ENCODE data around the gene PKM.
"Not testable (repeated sequence)": the region's sequence is repeated elsewhere in the genome, so short reads cannot be mapped to it uniquely, and the experiment has no call there.

The PKM gene

DNA sequence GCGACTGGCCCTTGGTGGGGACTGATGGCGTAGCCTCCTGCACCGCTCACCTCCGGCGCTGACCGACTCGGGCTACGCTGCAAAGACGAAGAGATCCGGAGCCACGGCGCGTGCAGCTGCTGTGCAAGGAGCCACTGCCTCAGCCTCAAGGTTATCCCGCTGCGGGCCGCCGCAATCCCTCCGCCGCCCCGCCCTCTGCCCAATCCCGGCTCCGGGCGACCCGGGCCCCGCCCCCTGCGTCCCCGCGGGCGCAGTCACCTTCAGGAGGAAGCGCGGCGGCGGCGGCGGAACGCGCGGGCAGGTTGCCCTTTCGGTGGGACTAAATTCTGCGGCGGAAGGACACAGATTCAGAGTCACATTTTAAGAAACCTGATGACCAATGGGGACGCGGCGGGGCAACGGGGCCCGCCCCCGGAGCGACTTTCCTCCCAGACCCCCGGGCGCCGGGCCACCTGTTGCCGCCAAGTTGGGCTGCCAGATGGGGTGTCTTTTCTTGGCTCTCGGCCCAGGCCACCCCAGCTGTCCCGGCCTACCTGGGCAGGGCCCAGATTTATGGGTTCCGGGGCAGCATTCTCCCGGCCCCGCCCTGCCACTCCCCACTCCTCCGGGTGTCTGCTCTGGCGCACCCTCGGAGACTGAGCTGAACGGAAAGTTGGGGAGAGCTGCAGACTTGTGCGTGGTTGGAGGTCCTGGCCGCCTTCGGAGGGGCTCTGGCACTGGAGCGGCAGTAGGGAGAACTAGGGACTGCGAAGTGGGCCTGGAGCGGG is at the start of gene PKM:
Gene PKM (minus strand): TSS at position 125 of the 767 bp plus-strand sequence. CDS start 12,093 bp downstream, outside the sequence.
- DNase-seq, result peak; percentile 97 to 99
- Mint-ChIP-seq H3K4me1 (peaks cover 53% of the 10 kb centered on the region), H3K9me3 (no peaks in the 10 kb centered on the region), H3K4me3 (peak within 1 kb of the TSS; percentile 90 to 92), H3K27me3 (no peaks in the 10 kb centered on the region), H3K27ac (peak within 1 kb of the TSS; percentile 95 to 96)
- ATAC-seq, result peak; percentile 59

- H3K9me3 Mint-ChIP-seq, result no peaks in the 10 kb centered on the region
- DNase-seq (no peak), ATAC-seq (no peak)
- H3K4me1 Mint-ChIP-seq, result no peaks in the 10 kb centered on the region
- no peak overlapping the region for H3K27ac Mint-ChIP-seq
- no peaks in the 10 kb centered on the region for H3K27me3 Mint-ChIP-seq
- H3K4me3 Mint-ChIP-seq, result no peak overlapping the region
Measured at GRCh38 chr15:72280751-72281150, 49.8 kb upstream of the PKM start.

- Mint-ChIP-seq H3K27ac (no peak overlapping the region), H3K9me3 (no peaks in the 10 kb centered on the region), H3K4me1 (peaks cover 6% of the 10 kb centered on the region), H3K4me3 (no peak overlapping the region), H3K27me3 (no peaks in the 10 kb centered on the region)
- ATAC-seq (peak; percentile 31), DNase-seq (no peak)
Measured at GRCh38 chr15:72278737-72279136, 47.7 kb upstream of the PKM start.

GRCh38 chr15:72276326-72276700 is 45.3 kb upstream of the PKM start:
- Mint-ChIP-seq H3K27ac (peak overlapping the region in 1 of 2 donors; percentile 0), H3K27me3 (no peaks in the 10 kb centered on the region), H3K4me3 (no peak overlapping the region), H3K9me3 (no peaks in the 10 kb centered on the region), H3K4me1 (peaks cover 19% of the 10 kb centered on the region)
- no peak for ATAC-seq
- no peak for DNase-seq

DNA sequence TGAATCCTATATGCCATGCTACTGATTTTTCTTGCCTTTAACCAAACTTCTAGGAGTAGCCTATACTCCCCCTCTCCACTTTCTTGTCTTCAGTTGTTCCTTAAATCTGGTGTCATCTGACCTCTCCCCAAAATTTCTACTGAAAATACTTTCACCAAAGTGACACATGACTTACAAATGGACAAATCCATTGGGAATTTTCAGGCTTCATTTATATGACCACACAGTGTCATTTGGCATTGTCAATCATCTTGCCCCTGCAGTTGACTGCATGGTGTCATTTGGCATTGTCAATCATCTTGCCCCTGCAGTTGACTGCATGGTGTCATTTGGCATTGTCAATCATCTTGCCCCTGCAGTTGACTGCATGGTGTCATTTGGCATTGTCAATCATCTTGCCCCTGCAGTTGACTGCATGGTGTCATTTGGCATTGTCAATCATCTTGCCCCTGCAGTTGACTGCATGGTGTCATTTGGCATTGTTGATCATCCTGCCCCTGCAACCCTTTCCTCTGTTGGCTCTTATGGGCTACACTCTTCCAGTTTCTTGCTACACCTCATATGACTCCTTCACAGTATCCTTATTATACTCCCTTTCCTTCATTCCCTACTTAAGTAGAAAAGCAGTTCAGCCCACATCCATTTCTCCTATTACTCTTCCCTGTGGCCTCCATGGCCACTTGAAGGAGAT is 44.8 kb upstream of the PKM start:
- not testable (repeated sequence) for DNase-seq

DNA sequence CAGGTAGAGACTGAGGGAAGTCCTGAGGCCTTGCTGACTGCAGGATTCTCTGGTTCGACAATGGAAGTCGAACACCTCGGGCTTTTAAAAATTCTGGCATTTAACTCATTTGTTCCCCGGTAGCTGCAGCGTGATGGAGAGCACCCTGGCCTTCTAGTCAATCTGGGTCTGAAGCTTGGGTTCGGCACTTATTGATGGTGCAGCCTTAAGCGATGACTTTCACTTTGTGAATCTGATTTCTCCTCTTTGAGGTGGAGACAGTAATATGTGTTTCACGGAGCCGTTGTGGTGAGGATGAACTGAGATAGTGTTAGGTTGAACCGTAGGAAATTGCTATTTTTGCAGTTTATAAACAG is 42.0 kb upstream of the PKM start:
- no peak for DNase-seq
- peaks cover 41% of the 10 kb centered on the region for H3K4me1 Mint-ChIP-seq
- ATAC-seq, result peak; percentile 2
- H3K27me3 Mint-ChIP-seq, result no peaks in the 10 kb centered on the region
- no peaks in the 10 kb centered on the region for H3K9me3 Mint-ChIP-seq
- H3K27ac Mint-ChIP-seq, result peak overlapping the region; percentile 92 to 93
- H3K4me3 Mint-ChIP-seq, result peak overlapping the region; percentile 89

More for the DNA sequence above, 44.8 kb upstream of the PKM start:
- H3K27me3 Mint-ChIP-seq, H3K9me3 Mint-ChIP-seq, H3K4me3 Mint-ChIP-seq, ATAC-seq: not testable (repeated sequence)
- Mint-ChIP-seq H3K27ac (peak overlapping the region in 1 of 2 donors; percentile 0), H3K4me1 (peaks cover 24% of the 10 kb centered on the region)

DNA sequence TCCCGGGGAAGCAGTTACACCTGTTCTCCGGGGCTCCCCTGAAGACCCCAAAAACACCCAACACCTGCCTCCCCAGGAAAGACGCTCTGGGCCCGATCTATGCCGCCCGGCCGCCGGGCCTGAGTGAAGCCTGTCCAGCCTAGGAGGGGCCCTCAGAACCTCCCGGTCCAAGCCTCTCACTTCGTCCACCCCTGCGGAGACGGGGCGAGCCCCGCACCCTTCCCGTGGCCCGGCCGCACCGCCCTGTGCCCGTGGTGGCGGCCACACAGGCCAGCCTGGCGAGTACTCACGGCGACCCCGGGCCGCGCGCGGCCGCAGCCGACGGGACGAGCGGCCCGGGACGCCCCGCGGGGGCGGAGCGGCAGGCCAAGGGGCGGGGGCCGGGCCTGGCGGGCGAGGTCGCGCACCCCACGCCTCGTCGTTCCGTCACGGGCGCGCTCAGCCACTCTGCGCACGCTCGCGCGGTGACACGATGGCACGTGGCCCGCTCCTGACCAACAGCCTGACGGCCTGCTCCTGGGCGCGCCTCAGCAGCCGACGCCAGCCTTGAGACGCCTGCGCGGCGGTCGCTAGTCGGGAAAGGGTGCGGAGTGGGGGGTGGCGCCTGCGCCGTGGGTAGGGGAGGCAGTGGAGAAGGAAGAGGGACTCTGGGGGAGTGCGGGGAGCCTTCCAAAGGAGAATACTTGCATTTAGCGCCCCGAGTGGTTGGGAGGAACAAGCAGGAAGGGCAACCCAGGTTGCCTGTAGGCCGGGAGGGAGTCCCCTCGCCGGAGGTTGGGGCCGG is 41.4 kb upstream of the PKM start, which contains the start of gene PARP6:
Gene PARP6 (minus strand): TSS at position 342 of the 784 bp plus-strand sequence. CDS start 5,077 bp downstream, outside the sequence.
- Mint-ChIP-seq H3K27me3 (no peaks in the 10 kb centered on the region), H3K4me1 (peaks cover 42% of the 10 kb centered on the region), H3K9me3 (no peaks in the 10 kb centered on the region), H3K4me3 (peak within 1 kb of the TSS; percentile 89), H3K27ac (peak within 1 kb of the TSS; percentile 92 to 93)
- DNase-seq (peak; percentile 99), ATAC-seq (peak; percentile 98)

- Mint-ChIP-seq H3K4me1 (peaks cover 46% of the 10 kb centered on the region), H3K27ac (peak overlapping the region; percentile 71 to 87), H3K9me3 (no peaks in the 10 kb centered on the region), H3K4me3 (peak overlapping the region; percentile 89), H3K27me3 (no peaks in the 10 kb centered on the region)
- peak; percentile 5 for ATAC-seq
- DNase-seq, result no peak
Measured at GRCh38 chr15:72271895-72272212, 40.9 kb upstream of the PKM start.

GRCh38 chr15:72271221-72271620 is 40.2 kb upstream of the PKM start:
- H3K4me1 Mint-ChIP-seq, result peaks cover 46% of the 10 kb centered on the region
- no peak for DNase-seq
- H3K4me3 Mint-ChIP-seq, result peak overlapping the region; percentile 89

DNA sequence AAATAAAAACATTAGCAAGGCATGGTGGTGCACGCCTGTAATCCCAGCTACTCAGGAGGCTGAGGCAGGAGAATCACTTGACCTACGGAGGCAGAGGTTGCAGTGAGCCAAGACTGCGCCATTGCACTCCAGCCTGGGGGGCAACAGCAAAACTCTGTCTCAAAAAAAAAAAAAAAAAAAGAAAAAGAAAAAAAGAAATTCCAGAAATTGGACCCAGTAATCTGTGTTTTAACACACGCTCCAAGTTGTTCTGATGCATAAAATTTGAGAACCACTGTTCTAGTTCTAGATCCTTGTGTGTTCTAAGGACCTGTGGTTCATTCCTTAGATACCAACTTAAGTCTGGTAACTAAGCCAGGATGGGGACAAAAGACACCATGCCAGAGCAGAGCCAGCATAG is 38.7 kb upstream of the PKM start:
- peaks cover 59% of the 10 kb centered on the region for H3K4me1 Mint-ChIP-seq
- H3K4me3 Mint-ChIP-seq, result peak overlapping the region in 1 of 2 donors; percentile 89
- no peak for DNase-seq
- H3K27me3 Mint-ChIP-seq, result no peaks in the 10 kb centered on the region
- H3K9me3 Mint-ChIP-seq, result no peaks in the 10 kb centered on the region
- H3K27ac Mint-ChIP-seq, result peak overlapping the region in 1 of 2 donors; percentile 27
- no peak for ATAC-seq

More at GRCh38 chr15:72271221-72271620, 40.2 kb upstream of the PKM start:
- H3K27ac Mint-ChIP-seq, result peak overlapping the region; percentile 2 to 87
- H3K9me3 Mint-ChIP-seq, result no peaks in the 10 kb centered on the region
- ATAC-seq, result no peak
- H3K27me3 Mint-ChIP-seq, result no peaks in the 10 kb centered on the region

- Mint-ChIP-seq H3K9me3 (no peaks in the 10 kb centered on the region), H3K4me3 (no peak overlapping the region), H3K27ac (peak overlapping the region in 1 of 2 donors; percentile 67), H3K27me3 (no peaks in the 10 kb centered on the region), H3K4me1 (peaks cover 52% of the 10 kb centered on the region)
- no peak for ATAC-seq
- DNase-seq, result no peak
Measured at GRCh38 chr15:72265031-72265430, 34.0 kb upstream of the PKM start.

DNA sequence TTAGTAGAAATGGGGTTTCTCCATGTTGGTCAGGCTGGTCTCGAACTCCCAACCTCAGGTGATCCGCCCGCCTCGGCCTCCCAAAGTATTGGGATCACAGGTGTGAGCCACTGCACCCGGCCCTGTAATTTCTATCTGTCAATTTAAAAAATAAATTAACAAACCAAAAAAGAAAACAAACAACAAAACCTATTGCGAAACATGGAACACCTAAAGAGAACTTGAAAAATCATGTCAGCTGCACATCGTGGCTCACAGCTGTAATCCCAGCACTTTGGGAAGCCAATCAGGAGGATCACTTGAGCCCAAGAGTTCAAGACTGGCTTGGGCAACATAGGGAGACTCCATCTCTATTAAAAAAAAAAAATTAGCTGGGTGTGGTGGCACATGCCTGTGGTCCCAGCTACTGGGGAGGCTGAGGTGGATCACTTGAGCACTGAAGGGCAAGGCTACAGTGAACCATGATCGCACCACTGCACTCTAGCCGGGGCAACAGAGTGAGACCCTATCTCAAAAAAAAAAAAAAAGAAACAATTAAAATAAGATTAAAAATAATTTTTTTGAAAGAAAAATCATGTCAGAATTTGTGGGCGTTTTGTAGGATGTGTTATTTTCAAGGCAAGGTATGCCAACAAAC is 21.8 kb upstream of the PKM start:
- DNase-seq, result no peak
- Mint-ChIP-seq H3K9me3 (no peaks in the 10 kb centered on the region), H3K27ac (no peak overlapping the region), H3K4me1 (no peaks in the 10 kb centered on the region), H3K4me3 (no peak overlapping the region), H3K27me3 (no peaks in the 10 kb centered on the region)
- no peak for ATAC-seq

DNA sequence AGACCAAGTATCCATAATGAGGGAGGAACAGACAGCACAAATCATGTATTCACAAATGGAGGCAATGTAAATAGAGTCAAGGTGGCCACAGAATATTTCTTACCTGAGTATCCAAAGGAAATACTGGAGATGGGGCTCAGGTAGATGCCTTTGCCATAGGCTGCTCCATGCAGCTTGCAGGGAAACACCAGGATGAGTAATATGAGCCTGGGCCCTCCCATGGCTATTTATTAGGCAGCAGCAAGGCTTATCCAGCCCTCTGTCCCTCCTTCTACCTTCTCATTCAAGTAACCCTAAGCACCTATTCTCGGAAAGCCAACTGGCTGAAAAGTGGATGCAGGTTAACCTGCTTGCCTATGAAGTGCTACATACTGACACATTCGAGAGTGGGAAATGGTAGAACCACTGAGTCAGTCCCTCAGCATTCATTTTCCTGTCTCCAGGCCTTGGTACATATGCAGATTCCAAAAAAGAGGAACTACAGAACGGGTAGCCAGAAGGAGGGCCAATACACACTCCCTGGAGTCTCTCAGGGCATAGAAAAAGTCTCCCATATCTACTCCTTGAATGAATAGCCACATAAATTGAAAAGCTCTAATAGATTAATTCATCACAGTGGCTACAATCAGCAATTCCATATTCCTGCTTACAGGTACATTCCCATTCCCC is 18.3 kb upstream of the PKM start:
- H3K27me3 Mint-ChIP-seq, result no peaks in the 10 kb centered on the region
- DNase-seq (no peak), ATAC-seq (no peak)
- no peak overlapping the region for H3K27ac Mint-ChIP-seq
- no peaks in the 10 kb centered on the region for H3K9me3 Mint-ChIP-seq
- no peaks in the 10 kb centered on the region for H3K4me1 Mint-ChIP-seq
- H3K4me3 Mint-ChIP-seq, result no peak overlapping the region

GRCh38 chr15:72248514-72248913 is 17.5 kb upstream of the PKM start:
- ATAC-seq, result no peak
- no peak for DNase-seq
- H3K27me3 Mint-ChIP-seq, result no peaks in the 10 kb centered on the region
- H3K9me3 Mint-ChIP-seq, result no peaks in the 10 kb centered on the region
- peak overlapping the region; percentile 47 to 50 for H3K27ac Mint-ChIP-seq
- no peaks in the 10 kb centered on the region for H3K4me1 Mint-ChIP-seq
- H3K4me3 Mint-ChIP-seq, result no peak overlapping the region

Data from stimulated activated naive CD8-positive, alpha-beta T cell treated with anti-CD3 and anti-CD28 coated beads, Interleukin-15, amount 100 ng/mL, for 72 hours (primary cell).